Right cardiac atrium (tissue), 5 donors: ENCODE results near the gene MOK. TPM values are rescaled to one million over a fixed set of nuclear protein-coding genes. Genes with fewer than 3 reads are reported as not detected.

Source experiments
- ATAC-seq, 2 donors: fragments of 200-7000 bp; cut with Tn5 transposase; one replicate each; pipeline versions ENCODE4 v1.8.0 to v1.9.1; 2020; ENCODE audit warnings: moderate library complexity in 2 of 2, mild to moderate bottlenecking in 1 of 2
- DNase-seq, 3 donors: peaks; one replicate each; pipeline ENCODE4 v3.0.0-alpha.2; 2020
- H3K27ac ChIP-seq: one replicate; pipeline ENCODE4 v1.5.1; 2013; ENCODE audit warnings: mild to moderate bottlenecking, low read length, control low read depth, moderate library complexity
- H3K27me3 ChIP-seq: one replicate; pipeline ENCODE4 v1.6.1; 2013; ENCODE audit not compliant: control insufficient read depth, insufficient read depth
- H3K4me1 ChIP-seq: one replicate; pipeline ENCODE4 v1.6.1; 2013; ENCODE audit warnings: low read length; ENCODE audit not compliant: control insufficient read depth, insufficient read depth
- H3K4me3 ChIP-seq: one replicate; pipeline ENCODE4 v1.5.1; 2013; ENCODE audit warnings: low read length, control low read depth
- H3K9me3 ChIP-seq: one replicate; pipeline ENCODE4 v1.6.1; 2013; ENCODE audit warnings: low read length; ENCODE audit not compliant: control insufficient read depth
- WGBS: extraction: QIAGEN DNeasy Blood & Tissue Kit; methylation state at CpG from one replicate; pipeline ENCODE4 v1.1.7; 2013; 5-methylcytosine and 5-hydroxymethylcytosine counted together
- intact Hi-C, 4 donors: fragments of 100-400 bp; cut with DNase I; formaldehyde crosslinking; loops; one replicate each; pipeline versions ENCODE4 v1.11.0 to v1.14.0; 2022 to 2023
- polyA plus RNA-seq: library from polyadenylated mRNA; stranded (reverse); fragments of 200-250 nt; gene quantifications from one replicate; pipeline ENCODE4 v1.2.3, GENCODE V29; 2013
- total RNA-seq, 4 donors: library from RNA; stranded (reverse); fragmentation: NEBNext Ultra II Directional; extraction: Animal tissue kit (Norgen Biotek cat#: 25700); gene quantifications; one replicate each; pipeline ENCODE4 v1.2.1, GENCODE V29; 2021
- donor health status: healthy with polysubstance abuse.
- donor health status: DM: no; HTN: yes; CAD: no.
- donor health status: DM: no; HTN: no; CAD: no.
- donor health status: DM: no; HTN: yes; CAD: no; lungs with severe emphysema.
- donor health status: DM: yes; HTN: yes; CAD: no.

The MOK gene
- total and polyA plus RNA-seq, 5 donors, result 11.4 to 18.4 (median 13.9) TPM

DNA sequence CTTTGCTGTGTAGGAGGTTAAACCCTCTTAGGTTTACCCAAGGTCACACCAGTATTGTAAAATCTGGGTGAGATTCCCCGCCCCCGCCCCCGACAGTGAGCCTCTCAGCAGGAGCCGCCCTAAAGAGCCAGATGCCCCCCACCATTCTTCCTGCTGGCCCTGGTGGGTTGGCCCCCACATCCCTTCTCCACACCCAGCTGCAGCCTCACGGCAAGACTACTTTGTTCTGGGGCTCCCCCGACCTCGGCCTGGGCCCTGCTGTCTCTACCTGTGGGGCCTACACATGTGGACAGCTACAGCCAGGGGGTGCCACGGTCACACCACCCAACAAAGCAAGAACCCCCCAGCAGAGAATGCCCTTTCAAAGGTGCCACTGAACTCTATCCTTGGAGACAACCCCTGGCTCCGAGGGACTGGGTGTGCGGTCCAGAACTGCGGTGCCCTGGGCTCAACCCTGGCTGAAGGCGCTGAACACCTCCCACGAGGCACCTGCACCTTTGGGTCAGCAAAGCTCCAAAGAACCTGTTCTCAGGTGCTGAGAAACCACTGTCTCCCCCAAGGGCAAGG lies 82.9 kb downstream of the MOK start:
- WGBS, result 91% methylated on average over 13 of the region's 13 CpGs
- intact Hi-C loops, result no loop called here

DNA sequence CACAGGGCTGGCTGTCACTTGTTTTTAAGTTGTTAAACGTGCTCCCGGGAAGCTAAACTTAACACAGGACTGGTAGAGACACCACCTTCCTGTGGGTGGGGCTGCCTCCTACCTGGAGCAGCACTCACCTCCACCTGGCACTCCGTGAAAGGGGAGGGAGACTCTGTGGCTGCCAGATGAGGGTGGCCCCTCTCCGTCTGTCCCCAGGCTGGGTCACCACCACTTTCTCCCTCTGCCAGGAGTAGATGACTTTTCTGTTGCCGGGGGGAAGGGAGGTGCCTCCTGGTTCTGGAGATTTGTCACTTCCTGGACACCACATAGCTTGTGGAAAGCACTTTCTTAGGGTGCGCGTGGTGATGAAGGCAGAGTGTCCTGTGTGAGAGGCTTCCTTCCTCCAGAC lies 83.9 kb downstream of the MOK start:
- Histone ChIP-seq H3K27ac (no peak overlapping the region), H3K4me1 (peaks cover 3% of the 10 kb centered on the region), H3K9me3 (no peaks in the 10 kb centered on the region), H3K27me3 (no peaks in the 10 kb centered on the region), H3K4me3 (no peak overlapping the region)
- no peak for DNase-seq
- intact Hi-C loops, result no loop called here
- peak in 1 of 2 donors; percentile 53 for ATAC-seq
- WGBS, result 49% methylated on average over 7 of the region's 7 CpGs

More for the DNA sequence above, 82.9 kb downstream of the MOK start:
- H3K9me3 ChIP-seq, result no peaks in the 10 kb centered on the region
- no peak overlapping the region for H3K4me3 ChIP-seq
- no peaks in the 10 kb centered on the region for H3K27me3 ChIP-seq
- no peak overlapping the region for H3K27ac ChIP-seq
- peaks cover 3% of the 10 kb centered on the region for H3K4me1 ChIP-seq
- ATAC-seq (no peak), DNase-seq (no peak)

DNA sequence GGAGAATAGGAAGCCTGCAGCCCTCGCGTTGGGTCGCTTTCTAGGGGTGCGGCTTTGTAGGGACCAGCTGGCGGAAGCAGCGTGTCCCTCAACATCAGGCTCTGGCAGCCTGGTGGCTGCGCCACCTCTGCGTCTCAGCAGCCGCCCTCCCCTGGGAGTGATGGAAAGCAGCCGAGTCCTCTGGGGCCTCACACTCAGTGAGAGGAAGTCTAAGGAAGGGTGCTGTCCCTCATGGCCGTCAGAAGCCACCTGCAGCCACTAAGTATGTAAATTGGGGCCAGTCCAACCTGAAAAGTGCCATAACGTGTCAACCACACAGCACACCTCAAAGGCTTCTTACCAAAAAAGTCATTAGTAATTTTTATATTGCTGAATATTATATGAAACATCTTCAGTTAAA lies 84.9 kb downstream of the MOK start:
- Histone ChIP-seq H3K4me3 (no peak overlapping the region), H3K9me3 (no peaks in the 10 kb centered on the region), H3K4me1 (peaks cover 3% of the 10 kb centered on the region), H3K27me3 (no peaks in the 10 kb centered on the region), H3K27ac (no peak overlapping the region)
- WGBS, result 89% methylated on average over 12 of the region's 12 CpGs
- intact Hi-C loops, result no loop called here
- ATAC-seq (no peak), DNase-seq (no peak)

DNA sequence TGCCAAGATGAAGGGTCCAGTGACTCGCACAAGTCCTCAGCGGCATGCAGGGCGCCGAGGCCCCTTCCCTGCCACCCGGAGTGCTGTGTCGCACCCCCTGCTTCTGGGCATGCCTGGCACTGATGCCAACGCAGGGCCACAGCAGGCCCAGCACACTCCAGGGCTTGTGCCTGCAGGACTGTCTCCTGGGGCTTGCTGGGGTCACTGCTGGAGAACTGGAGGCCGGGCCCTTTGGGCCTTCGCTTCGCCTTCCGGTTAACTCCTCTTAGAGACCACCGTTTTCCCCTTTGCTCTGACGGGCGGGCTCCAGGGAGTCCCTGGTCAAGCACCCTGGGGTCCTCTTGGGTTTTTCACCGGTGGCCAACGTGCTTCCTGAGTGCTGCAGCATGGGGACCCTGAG lies 85.6 kb downstream of the MOK start:
- no peaks in the 10 kb centered on the region for H3K27me3 ChIP-seq
- ATAC-seq (no peak), DNase-seq (no peak)
- H3K27ac ChIP-seq, result no peak overlapping the region
- no peaks in the 10 kb centered on the region for H3K9me3 ChIP-seq
- intact Hi-C loops, result no loop called here
- WGBS, result 92% methylated on average over 16 of the region's 16 CpGs
- peaks cover 3% of the 10 kb centered on the region for H3K4me1 ChIP-seq
- no peak overlapping the region for H3K4me3 ChIP-seq

DNA sequence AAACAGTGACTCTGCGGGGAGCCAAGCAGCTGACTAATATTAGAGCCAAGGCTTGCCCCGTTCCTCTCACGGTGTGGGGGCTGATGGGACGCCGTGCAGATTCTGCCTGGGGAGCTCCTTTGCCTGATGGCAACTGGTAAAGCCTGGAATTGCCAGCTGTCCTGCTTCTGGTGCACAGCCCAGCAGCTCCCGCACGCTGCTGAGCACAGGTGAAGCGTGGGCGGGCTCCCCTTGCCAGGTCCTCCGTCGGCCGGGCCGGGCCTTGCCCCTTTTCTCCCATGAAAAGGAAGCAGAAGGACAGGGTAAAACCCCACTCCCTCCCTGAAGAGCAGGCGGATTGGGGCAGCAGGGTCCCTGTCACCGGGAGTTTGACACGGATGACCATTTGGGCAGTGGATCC lies 86.3 kb downstream of the MOK start:
- no peak for DNase-seq
- Histone ChIP-seq H3K27me3 (no peaks in the 10 kb centered on the region), H3K4me3 (no peak overlapping the region), H3K4me1 (peaks cover 3% of the 10 kb centered on the region), H3K27ac (no peak overlapping the region), H3K9me3 (no peaks in the 10 kb centered on the region)
- intact Hi-C loops, result no loop called here
- no peak for ATAC-seq
- 62% methylated on average over 16 of the region's 16 CpGs for WGBS

DNA sequence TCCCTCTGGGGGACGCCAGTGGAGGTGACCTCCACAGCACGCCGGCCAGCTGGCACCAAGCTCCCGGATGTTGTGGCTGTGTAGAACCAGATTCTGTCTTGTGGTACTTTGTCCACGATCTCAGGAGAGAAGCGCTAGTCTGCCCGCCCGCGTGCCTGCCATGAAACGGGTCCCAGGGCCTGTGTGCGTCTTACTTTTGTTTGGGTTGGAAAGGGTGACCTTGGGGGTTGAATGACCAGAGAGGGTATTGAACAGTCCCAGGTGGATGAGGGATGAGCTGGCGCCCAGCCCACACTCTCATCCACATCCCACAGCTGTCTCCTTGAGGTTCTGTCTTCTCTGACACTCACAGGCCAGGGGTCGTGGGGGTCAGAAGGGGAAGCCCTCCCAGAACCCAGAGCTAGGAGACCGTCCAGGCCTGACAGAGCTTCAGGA lies 87.0 kb downstream of the MOK start:
- ATAC-seq, result no peak
- no peak overlapping the region for H3K4me3 ChIP-seq
- intact Hi-C loops, result no loop called here
- H3K4me1 ChIP-seq, result peaks cover 3% of the 10 kb centered on the region
- no peaks in the 10 kb centered on the region for H3K9me3 ChIP-seq
- H3K27ac ChIP-seq, result no peak overlapping the region
- peak in 1 of 3 donors; percentile 69 for DNase-seq
- H3K27me3 ChIP-seq, result no peaks in the 10 kb centered on the region
- 83% methylated on average over 14 of the region's 14 CpGs for WGBS

DNA sequence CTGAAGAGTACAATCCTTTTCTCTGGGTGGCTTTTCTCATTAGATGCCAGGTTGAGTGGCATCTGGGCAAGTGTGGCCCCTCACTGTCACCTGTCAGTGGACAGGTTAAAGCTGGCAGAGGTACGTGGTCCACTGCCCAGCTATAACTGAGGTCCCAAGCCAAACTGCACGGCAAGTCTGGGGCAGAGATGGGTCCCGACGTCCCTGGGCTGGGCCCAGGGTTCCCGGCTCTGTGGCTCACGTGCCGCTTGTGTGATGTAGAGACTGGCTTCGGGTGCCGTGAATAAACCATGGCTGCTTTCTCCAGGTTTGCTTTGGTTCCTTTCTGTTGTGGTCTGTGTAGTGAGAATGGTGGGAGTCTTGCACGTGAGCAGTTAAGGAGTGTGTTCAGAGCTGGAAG lies 87.6 kb downstream of the MOK start:
- peaks cover 3% of the 10 kb centered on the region for H3K4me1 ChIP-seq
- H3K27ac ChIP-seq, result no peak overlapping the region
- DNase-seq, result no peak
- no peaks in the 10 kb centered on the region for H3K27me3 ChIP-seq
- intact Hi-C loops, result no loop called here
- no peak overlapping the region for H3K4me3 ChIP-seq
- ATAC-seq, result no peak
- no peaks in the 10 kb centered on the region for H3K9me3 ChIP-seq
- 95% methylated on average over 10 of the region's 10 CpGs for WGBS

DNA sequence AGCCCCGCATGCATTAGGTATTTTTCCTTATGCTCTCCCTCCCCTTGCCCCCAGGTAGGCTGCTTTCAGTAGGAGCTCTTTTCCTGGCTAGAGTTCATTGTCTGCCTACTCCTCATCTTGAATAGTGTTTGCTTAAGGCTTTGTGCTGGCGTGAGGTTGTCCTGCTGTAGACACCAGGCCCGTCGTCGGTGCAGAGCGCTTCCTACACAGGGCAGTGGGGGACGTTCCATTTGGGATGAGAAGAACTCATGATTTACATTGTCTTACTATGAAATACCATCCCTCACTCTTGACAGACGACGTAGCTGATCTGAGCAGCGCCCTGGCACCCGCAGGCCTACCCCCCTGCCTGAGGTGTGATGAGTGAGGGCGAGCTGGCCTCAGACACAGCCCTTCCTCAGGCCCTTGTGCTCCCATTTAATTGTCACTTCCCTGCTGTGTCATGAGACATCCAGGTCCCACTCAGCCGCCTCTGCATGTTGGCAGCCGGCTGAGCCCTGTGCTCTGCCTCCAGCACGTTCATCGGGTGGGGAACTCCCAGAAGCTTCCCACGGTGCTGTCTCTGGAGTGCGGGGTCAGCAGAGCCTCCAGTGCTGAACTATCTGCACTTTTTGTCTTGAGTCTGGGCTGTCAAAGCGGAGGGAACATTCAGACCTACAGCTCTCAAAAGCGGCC lies 89.3 kb downstream of the MOK start:
- WGBS, result 51% methylated on average over 20 of the region's 20 CpGs
- Histone ChIP-seq H3K27ac (peak overlapping the region; percentile 67), H3K4me1 (peaks cover 3% of the 10 kb centered on the region), H3K4me3 (no peak overlapping the region), H3K9me3 (no peaks in the 10 kb centered on the region), H3K27me3 (no peaks in the 10 kb centered on the region)
- intact Hi-C loops, result no loop called here
- DNase-seq (peak; percentile 42 to 83 (median 81)), ATAC-seq (peak; percentile 70 to 80)

DNA sequence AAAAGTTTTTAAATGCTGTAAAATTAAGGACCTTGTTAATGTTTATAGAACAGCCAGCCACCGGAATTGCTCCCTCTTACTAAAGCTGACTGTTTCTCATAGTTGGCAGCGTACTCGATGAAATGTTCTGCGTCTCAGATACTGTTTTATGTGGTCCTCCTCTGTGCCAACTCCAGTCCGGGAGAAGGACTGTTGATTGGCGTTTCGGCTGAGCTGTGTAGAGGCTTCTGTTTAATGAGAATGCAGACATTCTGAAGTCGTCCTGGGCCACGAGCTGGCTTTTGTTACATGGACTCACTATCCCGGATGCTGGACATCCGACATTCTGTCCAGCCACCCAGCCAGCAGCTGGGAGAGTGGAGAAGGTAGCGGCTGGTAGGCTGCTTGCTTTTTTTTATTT lies 89.9 kb downstream of the MOK start:
- H3K9me3 ChIP-seq, result no peaks in the 10 kb centered on the region
- intact Hi-C loops, result no loop called here
- peak overlapping the region; percentile 67 for H3K27ac ChIP-seq
- H3K4me3 ChIP-seq, result no peak overlapping the region
- H3K4me1 ChIP-seq, result peaks cover 3% of the 10 kb centered on the region
- no peaks in the 10 kb centered on the region for H3K27me3 ChIP-seq
- DNase-seq (peak in 1 of 3 donors; percentile 61), ATAC-seq (peak; percentile 66 to 69)
- 29% methylated on average over 12 of the region's 12 CpGs for WGBS

DNA sequence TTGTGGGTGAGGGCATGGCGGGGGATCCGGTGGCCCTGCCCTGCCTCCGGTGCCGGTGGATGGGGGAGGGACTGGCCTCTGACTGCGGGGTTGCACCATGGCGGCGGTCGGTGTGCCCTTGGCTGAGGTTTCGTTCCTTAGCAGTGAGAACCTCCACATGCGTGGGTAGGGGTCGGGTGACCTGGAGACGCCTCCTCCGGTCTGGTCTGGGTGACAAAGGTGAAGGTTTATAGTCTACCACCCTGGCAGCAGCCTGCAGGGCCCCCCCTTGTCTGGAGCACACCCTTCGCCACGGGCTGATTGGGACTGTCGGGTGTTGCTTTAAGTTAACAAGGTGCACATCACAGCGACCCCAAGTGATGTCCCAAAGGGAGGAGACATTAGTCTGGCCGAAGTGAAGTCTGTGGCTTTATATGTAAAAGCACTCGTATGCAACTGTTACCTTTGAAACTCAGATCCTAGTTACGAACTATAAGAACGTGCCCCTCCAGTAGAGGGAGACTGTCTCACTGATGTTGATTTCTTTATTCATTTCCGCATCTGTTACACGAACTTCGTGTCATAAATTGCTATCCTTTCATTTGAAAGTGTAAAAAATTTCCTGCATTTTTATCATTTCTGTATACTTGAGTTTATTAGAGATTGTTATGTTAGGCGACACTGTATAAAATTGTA lies 90.8 kb downstream of the MOK start:
- DNase-seq, result peak in 1 of 3 donors; percentile 52
- Histone ChIP-seq H3K9me3 (no peaks in the 10 kb centered on the region), H3K27ac (no peak overlapping the region), H3K4me3 (no peak overlapping the region), H3K4me1 (peaks cover 3% of the 10 kb centered on the region), H3K27me3 (no peaks in the 10 kb centered on the region)
- no peak for ATAC-seq
- intact Hi-C loops, result no loop called here
- WGBS, result 90% methylated on average over 25 of the region's 25 CpGs

DNA sequence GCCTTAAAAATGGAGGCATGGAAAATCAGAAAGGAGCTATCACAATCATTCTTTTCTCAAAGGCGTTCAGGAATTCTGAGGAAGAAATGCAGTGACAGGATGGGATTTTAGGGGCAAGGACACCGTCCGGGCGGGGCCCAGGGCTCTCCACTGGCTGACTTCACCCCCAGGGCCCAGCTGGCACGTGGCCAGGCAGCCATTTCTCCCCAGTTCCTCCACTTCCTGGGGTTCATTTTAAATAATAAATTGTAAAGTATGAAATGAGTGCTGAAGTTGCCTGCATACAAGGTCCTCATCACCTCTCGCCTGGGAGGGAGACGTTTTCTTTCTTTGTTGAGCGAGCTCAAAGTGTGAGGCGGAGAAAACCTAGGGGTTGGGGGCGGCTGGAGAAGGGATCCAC lies 91.5 kb downstream of the MOK start:
- Histone ChIP-seq H3K27me3 (no peaks in the 10 kb centered on the region), H3K9me3 (no peaks in the 10 kb centered on the region), H3K4me3 (no peak overlapping the region), H3K27ac (no peak overlapping the region), H3K4me1 (peaks cover 3% of the 10 kb centered on the region)
- DNase-seq (peak in 1 of 3 donors; percentile 55), ATAC-seq (no peak)
- intact Hi-C loops, result no loop called here
- WGBS, result 82% methylated on average over 10 of the region's 10 CpGs
